ENCODE data around the gene NYNRIN. TPM values are rescaled to one million over a fixed set of nuclear protein-coding genes. Genes with fewer than 3 reads are reported as not detected.

NYNRIN gene
- total RNA-seq, 1 experiment from 2014 or later: 18.7 TPM

DNA sequence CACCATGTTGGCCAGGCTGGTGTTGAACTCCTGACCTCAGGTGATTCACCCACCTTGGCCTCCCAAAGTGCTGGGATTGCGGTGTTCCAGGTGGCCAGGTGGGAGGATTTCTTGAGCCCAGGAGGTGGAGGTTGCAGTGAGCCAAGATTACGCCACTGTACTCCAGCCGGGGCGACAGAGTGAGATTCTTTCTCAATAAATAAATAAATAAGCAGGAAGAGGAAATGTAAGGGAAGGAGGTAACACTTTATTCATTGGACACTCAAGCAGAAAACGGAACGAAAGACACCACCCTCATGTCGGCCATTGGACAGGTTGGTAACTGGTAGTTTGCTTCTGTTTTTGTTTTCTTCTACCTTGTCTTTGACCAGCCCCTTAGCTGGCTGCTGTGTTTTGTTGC lies 43.8 kb upstream of the NYNRIN start:
- no peaks in the 10 kb centered on the region for H3K79me2 ChIP-seq (ENCODE audit: insufficient read depth, low read length)
- H4K5ac ChIP-seq (ENCODE audit: insufficient read length, low read depth, low read length): no peak overlapping the region
- Mint-ChIP-seq H3K4me3 (no peak overlapping the region), H3K9me3 (no peaks in the 10 kb centered on the region; a peak in 1 of 5 replicates), H3K4me1 (no peaks in the 10 kb centered on the region), H3K27me3 (ENCODE audit: low read depth) (peaks cover 68% of the 10 kb centered on the region), H3K27ac (no peak overlapping the region), H3K36me3 (ENCODE audit: insufficient read depth in 1 of 3, low read depth in 3 of 3) (no peaks in the 10 kb centered on the region)
- TF ChIP-seq, protein P1, sequence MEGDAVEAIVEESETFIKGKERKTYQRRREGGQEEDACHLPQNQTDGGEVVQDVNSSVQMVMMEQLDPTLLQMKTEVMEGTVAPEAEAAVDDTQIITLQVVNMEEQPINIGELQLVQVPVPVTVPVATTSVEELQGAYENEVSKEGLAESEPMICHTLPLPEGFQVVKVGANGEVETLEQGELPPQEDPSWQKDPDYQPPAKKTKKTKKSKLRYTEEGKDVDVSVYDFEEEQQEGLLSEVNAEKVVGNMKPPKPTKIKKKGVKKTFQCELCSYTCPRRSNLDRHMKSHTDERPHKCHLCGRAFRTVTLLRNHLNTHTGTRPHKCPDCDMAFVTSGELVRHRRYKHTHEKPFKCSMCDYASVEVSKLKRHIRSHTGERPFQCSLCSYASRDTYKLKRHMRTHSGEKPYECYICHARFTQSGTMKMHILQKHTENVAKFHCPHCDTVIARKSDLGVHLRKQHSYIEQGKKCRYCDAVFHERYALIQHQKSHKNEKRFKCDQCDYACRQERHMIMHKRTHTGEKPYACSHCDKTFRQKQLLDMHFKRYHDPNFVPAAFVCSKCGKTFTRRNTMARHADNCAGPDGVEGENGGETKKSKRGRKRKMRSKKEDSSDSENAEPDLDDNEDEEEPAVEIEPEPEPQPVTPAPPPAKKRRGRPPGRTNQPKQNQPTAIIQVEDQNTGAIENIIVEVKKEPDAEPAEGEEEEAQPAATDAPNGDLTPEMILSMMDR (conservative IDR thresholded peaks at IDR 0.05): no peak
- H3K27ac ChIP-seq (ENCODE audit: insufficient read length, low read depth, low read length): no peak overlapping the region
- H2BK120ac ChIP-seq (ENCODE audit: low read depth, low read length, poor library complexity, severe bottlenecking): no peak overlapping the region
- H3K4me1 ChIP-seq (ENCODE audit: insufficient read depth, low read length): no peaks in the 10 kb centered on the region
- no peak overlapping the region for H2BK15ac ChIP-seq (ENCODE audit: low read depth, low read length)
- no peaks in the 10 kb centered on the region for H3K23me2 ChIP-seq (ENCODE audit: insufficient read length, low read depth, low read length, poor library complexity, severe bottlenecking)
- H2BK20ac ChIP-seq (ENCODE audit: low read depth, low read length, poor library complexity, severe bottlenecking): no peak overlapping the region
- no peak overlapping the region for H3T11ph ChIP-seq (ENCODE audit: low read length)
- no peak overlapping the region for H2BK12ac ChIP-seq (ENCODE audit: insufficient read length, low read depth, low read length)
- H2AK5ac ChIP-seq (ENCODE audit: insufficient read length, low read length): no peak overlapping the region
- H4K8ac ChIP-seq (replicated peaks; ENCODE audit: insufficient read length, low read depth, low read length): no peak overlapping the region
- H4K91ac ChIP-seq (ENCODE audit: insufficient read length, low read depth, low read length): no peak overlapping the region
- WGBS (ENCODE audit: extremely low coverage, insufficient read length, low lambda C conversion rate): no CpG with 5 or more reads among the region's 7 CpGs
- no peak for DNase-seq
- no peak overlapping the region for H3K4ac ChIP-seq (ENCODE audit: low read depth, low read length)
- H4K20me1 ChIP-seq (ENCODE audit: control insufficient read depth, insufficient read depth, insufficient read length): no peaks in the 10 kb centered on the region
- no peak overlapping the region for H3K14ac ChIP-seq (ENCODE audit: insufficient read depth, low read length)
- H3K27me3 ChIP-seq (ENCODE audit: insufficient read depth, low read length): no peaks in the 10 kb centered on the region; the same call in 1 of the 2 replicates
- no peaks in the 10 kb centered on the region for H3K9me3 ChIP-seq (ENCODE audit: control insufficient read depth, low read depth, low read length)
- no peak overlapping the region for H3K23ac ChIP-seq (ENCODE audit: insufficient read length, low read depth, low read length)
- no peak overlapping the region for H3K9ac ChIP-seq (ENCODE audit: extremely low read depth, insufficient read length, low read length)
- H3K79me1 ChIP-seq (ENCODE audit: insufficient read depth, low read depth, low read length, poor library complexity, severe bottlenecking): no peaks in the 10 kb centered on the region
- no peak overlapping the region for H3K18ac ChIP-seq (ENCODE audit: insufficient read length, low read depth, low read length)
- no peak overlapping the region for H3K56ac ChIP-seq (ENCODE audit: insufficient read length, low read depth, low read length)
- no peak overlapping the region for H2AFZ ChIP-seq (ENCODE audit: low read length)
- no peak overlapping the region for H2BK5ac ChIP-seq (ENCODE audit: insufficient read length, low read length)
- H3K4me2 ChIP-seq (ENCODE audit: insufficient read depth, insufficient read length, low read length): no peak overlapping the region
